Left kidney (tissue), 2 donors: ENCODE measurements around the gene PHC2. TPM values are rescaled to one million over a fixed set of nuclear protein-coding genes. Genes with fewer than 3 reads are reported as not detected.
A peak's percentile ranks its signal among the peaks of the same experiment; 100 is the strongest.

Experiments used
- DNase-seq: peaks from one replicate; pipeline ENCODE4 v3.0.0-alpha.2; 2013
- polyA plus RNA-seq: library from polyadenylated mRNA; unstranded; fragments of 120-200 nt; gene quantifications from one replicate; pipeline ENCODE4 v1.2.1, GENCODE V29; 2013; ENCODE audit not compliant: insufficient read length

Gene PHC2
- polyA plus RNA-seq, 1 donor, result 103 TPM

GRCh38 chr1:33425900-33426299 lies 5.0 kb downstream of the PHC2 start:
- DNase-seq, result no peak

GRCh38 chr1:33424610-33425009 lies 6.3 kb downstream of the PHC2 start:
- no peak for DNase-seq

GRCh38 chr1:33424205-33424604 lies 6.7 kb downstream of the PHC2 start:
- DNase-seq, result no peak

- DNase-seq, result no peak
These were observed 9.8 kb downstream of the PHC2 start for GRCh38 chr1:33420870-33421775.

GRCh38 chr1:33418811-33419210 lies 12.1 kb downstream of the PHC2 start:
- DNase-seq, result no peak

GRCh38 chr1:33414879-33415278 lies 16.0 kb downstream of the PHC2 start:
- DNase-seq, result no peak

- no peak for DNase-seq
These were observed 20.7 kb downstream of the PHC2 start for GRCh38 chr1:33410091-33410701.

- no peak for DNase-seq
These were observed 22.8 kb downstream of the PHC2 start for GRCh38 chr1:33408093-33408436.

- DNase-seq, result no peak
These were observed 23.4 kb downstream of the PHC2 start for GRCh38 chr1:33407352-33408092.

- DNase-seq, result no peak
These were observed 28.7 kb downstream of the PHC2 start for GRCh38 chr1:33402206-33402605.

GRCh38 chr1:33401471-33401870 lies 29.4 kb downstream of the PHC2 start:
- no peak for DNase-seq

- no peak for DNase-seq
These were observed 30.6 kb downstream of the PHC2 start for GRCh38 chr1:33400153-33400911.

- no peak for DNase-seq
These were observed 31.5 kb downstream of the PHC2 start for GRCh38 chr1:33399375-33399774.

GRCh38 chr1:33397994-33398393 lies 32.9 kb downstream of the PHC2 start:
- DNase-seq, result no peak

GRCh38 chr1:33397125-33397506 lies 33.8 kb downstream of the PHC2 start:
- DNase-seq, result no peak

- DNase-seq, result no peak
These were observed 34.4 kb downstream of the PHC2 start for GRCh38 chr1:33396188-33397124.

GRCh38 chr1:33394770-33395169 lies 36.1 kb downstream of the PHC2 start:
- no peak for DNase-seq

GRCh38 chr1:33393991-33394390 lies 36.9 kb downstream of the PHC2 start:
- DNase-seq, result no peak

GRCh38 chr1:33393524-33393923 lies 37.4 kb downstream of the PHC2 start:
- DNase-seq, result no peak

- peak; percentile 67 for DNase-seq
These were observed 38.3 kb downstream of the PHC2 start for GRCh38 chr1:33392639-33393038.

GRCh38 chr1:33392206-33392605 lies 38.7 kb downstream of the PHC2 start:
- DNase-seq, result no peak
